ENCODE data around the gene B3GALT4. TPM values are rescaled to one million over a fixed set of nuclear protein-coding genes. Genes with fewer than 3 reads are reported as not detected.

Gene B3GALT4
- total and polyA plus RNA-seq, 2 of the 13 experiments (the other 11 are each of a cell fraction or from before 2014, with no cell fraction given): 0.04 to 0.27 TPM

DNA sequence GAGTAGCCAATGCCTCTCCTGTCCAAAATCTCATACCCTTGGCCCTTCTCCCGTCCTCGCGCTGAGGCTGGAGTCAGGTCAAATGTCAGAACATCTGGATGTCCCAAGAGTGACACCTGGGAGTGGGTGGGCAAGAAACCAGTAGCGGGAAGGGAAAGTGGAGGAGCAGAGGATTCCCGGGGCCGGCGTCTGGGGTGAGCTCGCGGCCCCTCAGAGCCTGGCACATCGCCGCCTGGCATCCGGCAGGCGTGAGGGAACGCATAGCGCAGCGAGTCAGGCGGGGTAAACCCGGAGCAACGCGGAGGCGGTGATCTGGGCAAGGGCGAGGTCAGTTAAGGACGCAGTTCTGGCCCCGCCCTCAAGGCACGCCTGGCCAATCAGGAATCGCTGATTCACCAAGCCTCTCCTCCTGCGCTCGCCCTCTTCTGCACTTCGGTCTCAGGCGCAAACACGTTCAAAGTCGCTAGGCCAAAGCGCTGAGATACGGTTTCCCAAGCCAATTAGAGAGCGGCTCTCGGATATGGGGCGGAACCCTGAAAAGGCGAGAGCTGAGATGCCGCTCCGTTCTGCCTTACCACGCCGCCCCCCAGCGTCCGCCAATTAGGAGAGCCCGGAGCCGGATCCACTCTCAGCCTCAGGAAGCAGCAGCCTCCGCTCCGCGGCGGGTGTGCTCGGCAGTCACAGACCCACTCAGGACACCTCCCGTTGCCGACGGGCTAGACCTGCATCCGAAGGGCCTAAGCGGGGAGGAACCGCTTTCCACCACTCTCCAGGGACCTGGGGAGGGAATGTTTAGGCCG, 27.8 kb upstream of the B3GALT4 start (continued):
- TF ChIP-seq, protein P1, sequence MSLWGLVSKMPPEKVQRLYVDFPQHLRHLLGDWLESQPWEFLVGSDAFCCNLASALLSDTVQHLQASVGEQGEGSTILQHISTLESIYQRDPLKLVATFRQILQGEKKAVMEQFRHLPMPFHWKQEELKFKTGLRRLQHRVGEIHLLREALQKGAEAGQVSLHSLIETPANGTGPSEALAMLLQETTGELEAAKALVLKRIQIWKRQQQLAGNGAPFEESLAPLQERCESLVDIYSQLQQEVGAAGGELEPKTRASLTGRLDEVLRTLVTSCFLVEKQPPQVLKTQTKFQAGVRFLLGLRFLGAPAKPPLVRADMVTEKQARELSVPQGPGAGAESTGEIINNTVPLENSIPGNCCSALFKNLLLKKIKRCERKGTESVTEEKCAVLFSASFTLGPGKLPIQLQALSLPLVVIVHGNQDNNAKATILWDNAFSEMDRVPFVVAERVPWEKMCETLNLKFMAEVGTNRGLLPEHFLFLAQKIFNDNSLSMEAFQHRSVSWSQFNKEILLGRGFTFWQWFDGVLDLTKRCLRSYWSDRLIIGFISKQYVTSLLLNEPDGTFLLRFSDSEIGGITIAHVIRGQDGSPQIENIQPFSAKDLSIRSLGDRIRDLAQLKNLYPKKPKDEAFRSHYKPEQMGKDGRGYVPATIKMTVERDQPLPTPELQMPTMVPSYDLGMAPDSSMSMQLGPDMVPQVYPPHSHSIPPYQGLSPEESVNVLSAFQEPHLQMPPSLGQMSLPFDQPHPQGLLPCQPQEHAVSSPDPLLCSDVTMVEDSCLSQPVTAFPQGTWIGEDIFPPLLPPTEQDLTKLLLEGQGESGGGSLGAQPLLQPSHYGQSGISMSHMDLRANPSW (CRISPR knock-in tag; IDR thresholded peaks at IDR 0.05; ENCODE audit: borderline replicate concordance): peak; percentile 89
- no peak for TF ChIP-seq TCF7 (IDR thresholded peaks at IDR 0.05; ENCODE audit: low read depth)
- peak; percentile 90 to 91 for TF ChIP-seq POLR2A (IDR thresholded peaks at IDR 0.05; ENCODE audit: insufficient read depth in 1 of 2, low read depth in 2 of 2, low read length in 2 of 2)
- TF ChIP-seq ZNF326 (CRISPR knock-in tag; IDR thresholded peaks at IDR 0.05; ENCODE audit: borderline replicate concordance): no peak
- TF ChIP-seq HNRNPH1 (optimal IDR thresholded peaks at IDR 0.05; ENCODE audit: low read depth, low read length): no peak
- TF ChIP-seq, protein P2, sequence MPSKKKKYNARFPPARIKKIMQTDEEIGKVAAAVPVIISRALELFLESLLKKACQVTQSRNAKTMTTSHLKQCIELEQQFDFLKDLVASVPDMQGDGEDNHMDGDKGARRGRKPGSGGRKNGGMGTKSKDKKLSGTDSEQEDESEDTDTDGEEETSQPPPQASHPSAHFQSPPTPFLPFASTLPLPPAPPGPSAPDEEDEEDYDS (CRISPR knock-in tag; IDR thresholded peaks at IDR 0.05): peak; percentile 87
- peak; percentile 84; the same call in 1 of the 2 replicates for TF ChIP-seq ZNF790 (CRISPR knock-in tag; IDR thresholded peaks at IDR 0.05; ENCODE audit: borderline replicate concordance)
- peak; percentile 81; the same call in 2 of the 3 replicates for TF ChIP-seq MXI1 (IDR thresholded peaks at IDR 0.05; ENCODE audit: borderline replicate concordance, low read depth, low read length)
- TF ChIP-seq, protein P3, sequence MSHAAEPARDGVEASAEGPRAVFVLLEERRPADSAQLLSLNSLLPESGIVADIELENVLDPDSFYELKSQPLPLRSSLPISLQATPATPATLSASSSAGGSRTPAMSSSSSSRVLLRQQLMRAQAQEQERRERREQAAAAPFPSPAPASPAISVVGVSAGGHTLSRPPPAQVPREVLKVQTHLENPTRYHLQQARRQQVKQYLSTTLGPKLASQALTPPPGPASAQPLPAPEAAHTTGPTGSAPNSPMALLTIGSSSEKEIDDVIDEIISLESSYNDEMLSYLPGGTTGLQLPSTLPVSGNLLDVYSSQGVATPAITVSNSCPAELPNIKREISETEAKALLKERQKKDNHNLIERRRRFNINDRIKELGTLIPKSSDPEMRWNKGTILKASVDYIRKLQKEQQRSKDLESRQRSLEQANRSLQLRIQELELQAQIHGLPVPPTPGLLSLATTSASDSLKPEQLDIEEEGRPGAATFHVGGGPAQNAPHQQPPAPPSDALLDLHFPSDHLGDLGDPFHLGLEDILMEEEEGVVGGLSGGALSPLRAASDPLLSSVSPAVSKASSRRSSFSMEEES (CRISPR knock-in tag; IDR thresholded peaks at IDR 0.05): peak; percentile 71
- no peak; the same call in 1 of the 2 replicates for TF ChIP-seq ZNF614 (CRISPR knock-in tag; IDR thresholded peaks at IDR 0.05; ENCODE audit: borderline replicate concordance)
- no peak for TF ChIP-seq U2AF1 (optimal IDR thresholded peaks at IDR 0.05; ENCODE audit: low read depth, low read length)
- TF ChIP-seq, protein P4, sequence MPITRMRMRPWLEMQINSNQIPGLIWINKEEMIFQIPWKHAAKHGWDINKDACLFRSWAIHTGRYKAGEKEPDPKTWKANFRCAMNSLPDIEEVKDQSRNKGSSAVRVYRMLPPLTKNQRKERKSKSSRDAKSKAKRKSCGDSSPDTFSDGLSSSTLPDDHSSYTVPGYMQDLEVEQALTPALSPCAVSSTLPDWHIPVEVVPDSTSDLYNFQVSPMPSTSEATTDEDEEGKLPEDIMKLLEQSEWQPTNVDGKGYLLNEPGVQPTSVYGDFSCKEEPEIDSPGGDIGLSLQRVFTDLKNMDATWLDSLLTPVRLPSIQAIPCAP (CRISPR knock-in tag; IDR thresholded peaks at IDR 0.05; ENCODE audit: low read depth): no peak
- TF ChIP-seq, protein P5, sequence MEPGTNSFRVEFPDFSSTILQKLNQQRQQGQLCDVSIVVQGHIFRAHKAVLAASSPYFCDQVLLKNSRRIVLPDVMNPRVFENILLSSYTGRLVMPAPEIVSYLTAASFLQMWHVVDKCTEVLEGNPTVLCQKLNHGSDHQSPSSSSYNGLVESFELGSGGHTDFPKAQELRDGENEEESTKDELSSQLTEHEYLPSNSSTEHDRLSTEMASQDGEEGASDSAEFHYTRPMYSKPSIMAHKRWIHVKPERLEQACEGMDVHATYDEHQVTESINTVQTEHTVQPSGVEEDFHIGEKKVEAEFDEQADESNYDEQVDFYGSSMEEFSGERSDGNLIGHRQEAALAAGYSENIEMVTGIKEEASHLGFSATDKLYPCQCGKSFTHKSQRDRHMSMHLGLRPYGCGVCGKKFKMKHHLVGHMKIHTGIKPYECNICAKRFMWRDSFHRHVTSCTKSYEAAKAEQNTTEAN (CRISPR knock-in tag; conservative IDR thresholded peaks at IDR 0.05): 0 out of 2 replicates have a peak, but pooled peaks have one; percentile 27
- TF ChIP-seq MAZ (IDR thresholded peaks at IDR 0.05; ENCODE audit: borderline replicate concordance, low read depth, low read length): no peak
- peak; percentile 73 for TF ChIP-seq MAZ (CRISPR knock-in tag; IDR thresholded peaks at IDR 0.05; ENCODE audit: low read depth)
- TF ChIP-seq ZNF20 (CRISPR knock-in tag; IDR thresholded peaks at IDR 0.05): no peak
- TF ChIP-seq, protein P6, sequence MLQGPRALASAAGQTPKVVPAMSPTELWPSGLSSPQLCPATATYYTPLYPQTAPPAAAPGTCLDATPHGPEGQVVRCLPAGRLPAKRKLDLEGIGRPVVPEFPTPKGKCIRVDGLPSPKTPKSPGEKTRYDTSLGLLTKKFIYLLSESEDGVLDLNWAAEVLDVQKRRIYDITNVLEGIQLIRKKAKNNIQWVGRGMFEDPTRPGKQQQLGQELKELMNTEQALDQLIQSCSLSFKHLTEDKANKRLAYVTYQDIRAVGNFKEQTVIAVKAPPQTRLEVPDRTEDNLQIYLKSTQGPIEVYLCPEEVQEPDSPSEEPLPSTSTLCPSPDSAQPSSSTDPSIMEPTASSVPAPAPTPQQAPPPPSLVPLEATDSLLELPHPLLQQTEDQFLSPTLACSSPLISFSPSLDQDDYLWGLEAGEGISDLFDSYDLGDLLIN (CRISPR knock-in tag; IDR thresholded peaks at IDR 0.05; ENCODE audit: borderline replicate concordance): no peak; the same call in 1 of the 2 replicates
- peak; percentile 45 for TF ChIP-seq NRL (CRISPR knock-in tag; IDR thresholded peaks at IDR 0.05; ENCODE audit: borderline replicate concordance)
- no peak for TF ChIP-seq JUND (CRISPR knock-in tag; IDR thresholded peaks at IDR 0.05)
- 0 out of 2 replicates have a peak, but pooled peaks have one; percentile 62 for TF ChIP-seq TGIF2 (CRISPR knock-in tag; IDR thresholded peaks at IDR 0.05)
